ENCODE measurements around the gene MYO3B.

Gene MYO3B

GRCh38 chr2:170253721-170254230 lies 75.8 kb downstream of the MYO3B start:
- Histone ChIP-seq H3K4me2 (ENCODE audit: low read length) (no peak overlapping the region), H3K9ac (ENCODE audit: low read length) (no peak overlapping the region), H3K36me3 (replicated peaks; ENCODE audit: low read depth, low read length) (no peaks in the 10 kb centered on the region), H3K27me3 (ENCODE audit: low read depth, low read length) (0 out of 2 replicates have a peak, but pooled peaks cover 8% of the 10 kb centered on the region), H3K27ac (ENCODE audit: low read length) (no peak overlapping the region), H4K20me1 (ENCODE audit: insufficient read depth, low read length) (no peaks in the 10 kb centered on the region), H2AFZ (ENCODE audit: low read depth, low read length) (no peak overlapping the region), H3K79me2 (ENCODE audit: low read length) (no peaks in the 10 kb centered on the region), H3K9me3 (ENCODE audit: insufficient read depth, low read length) (no peaks in the 10 kb centered on the region), H3K4me3 (ENCODE audit: low read length) (no peak overlapping the region), H3K4me1 (ENCODE audit: low read length) (no peaks in the 10 kb centered on the region)
- TF ChIP-seq EZH2phosphoT487 (IDR thresholded peaks at IDR 0.05; ENCODE audit: low read depth) (no peak), CTCF (IDR thresholded peaks at IDR 0.05; ENCODE audit: low read depth, low read length) (no peak)

- Histone ChIP-seq H2AFZ (ENCODE audit: low read depth, low read length) (no peak overlapping the region), H3K4me1 (ENCODE audit: low read length) (no peaks in the 10 kb centered on the region), H3K9me3 (ENCODE audit: insufficient read depth, low read length) (no peaks in the 10 kb centered on the region), H3K27me3 (ENCODE audit: low read depth, low read length) (0 out of 2 replicates have a peak, but pooled peaks cover 8% of the 10 kb centered on the region), H3K36me3 (replicated peaks; ENCODE audit: low read depth, low read length) (no peaks in the 10 kb centered on the region), H3K9ac (ENCODE audit: low read length) (no peak overlapping the region), H4K20me1 (ENCODE audit: insufficient read depth, low read length) (no peaks in the 10 kb centered on the region), H3K27ac (ENCODE audit: low read length) (no peak overlapping the region), H3K79me2 (ENCODE audit: low read length) (no peaks in the 10 kb centered on the region), H3K4me3 (ENCODE audit: low read length) (no peak overlapping the region), H3K4me2 (ENCODE audit: low read length) (no peak overlapping the region)
- TF ChIP-seq CTCF (IDR thresholded peaks at IDR 0.05; ENCODE audit: low read depth, low read length) (no peak), EZH2phosphoT487 (IDR thresholded peaks at IDR 0.05; ENCODE audit: low read depth) (no peak)
Observed at GRCh38 chr2:170254293-170254732, 76.4 kb downstream of the MYO3B start.

- no peak overlapping the region for H3K4me2 ChIP-seq (ENCODE audit: low read length)
- H3K27me3 ChIP-seq (ENCODE audit: low read depth, low read length), result 0 out of 2 replicates have a peak, but pooled peaks cover 8% of the 10 kb centered on the region
- no peaks in the 10 kb centered on the region for H3K36me3 ChIP-seq (replicated peaks; ENCODE audit: low read depth, low read length)
- H4K20me1 ChIP-seq (ENCODE audit: insufficient read depth, low read length), result no peaks in the 10 kb centered on the region
- H3K4me3 ChIP-seq (ENCODE audit: low read length), result no peak overlapping the region
- H3K4me1 ChIP-seq (ENCODE audit: low read length), result no peaks in the 10 kb centered on the region
- no peaks in the 10 kb centered on the region for H3K79me2 ChIP-seq (ENCODE audit: low read length)
- TF ChIP-seq EZH2phosphoT487 (IDR thresholded peaks at IDR 0.05; ENCODE audit: low read depth), result no peak
- no peak for TF ChIP-seq CTCF (IDR thresholded peaks at IDR 0.05; ENCODE audit: low read depth, low read length)
- H2AFZ ChIP-seq (ENCODE audit: low read depth, low read length), result no peak overlapping the region
- H3K9ac ChIP-seq (ENCODE audit: low read length), result no peak overlapping the region
- no peaks in the 10 kb centered on the region for H3K9me3 ChIP-seq (ENCODE audit: insufficient read depth, low read length)
- no peak overlapping the region for H3K27ac ChIP-seq (ENCODE audit: low read length)
Observed at GRCh38 chr2:170255137-170255536, 77.2 kb downstream of the MYO3B start.

GRCh38 chr2:170255971-170256370 lies 78.0 kb downstream of the MYO3B start:
- no peak overlapping the region for H3K27ac ChIP-seq (ENCODE audit: low read length)
- no peak overlapping the region for H3K4me2 ChIP-seq (ENCODE audit: low read length)
- H3K9me3 ChIP-seq (ENCODE audit: insufficient read depth, low read length), result no peaks in the 10 kb centered on the region
- 0 out of 2 replicates have a peak, but pooled peaks cover 8% of the 10 kb centered on the region for H3K27me3 ChIP-seq (ENCODE audit: low read depth, low read length)
- H3K36me3 ChIP-seq (replicated peaks; ENCODE audit: low read depth, low read length), result no peaks in the 10 kb centered on the region
- no peaks in the 10 kb centered on the region for H4K20me1 ChIP-seq (ENCODE audit: insufficient read depth, low read length)
- no peak overlapping the region for H3K9ac ChIP-seq (ENCODE audit: low read length)
- H3K4me3 ChIP-seq (ENCODE audit: low read length), result no peak overlapping the region
- H2AFZ ChIP-seq (ENCODE audit: low read depth, low read length), result no peak overlapping the region
- H3K4me1 ChIP-seq (ENCODE audit: low read length), result no peaks in the 10 kb centered on the region
- TF ChIP-seq EZH2phosphoT487 (IDR thresholded peaks at IDR 0.05; ENCODE audit: low read depth), result no peak
- no peak for TF ChIP-seq CTCF (IDR thresholded peaks at IDR 0.05; ENCODE audit: low read depth, low read length)
- no peaks in the 10 kb centered on the region for H3K79me2 ChIP-seq (ENCODE audit: low read length)
